PC-3 (cell line): Measurements from ENCODE around the gene NUDT8.

Experiments used
- CTCF ChIP-seq: fragments of 300-600 bp; sonication (generic); conservative IDR thresholded peaks from 2 replicates; pipeline ENCODE4 v1.5.1; 2017; ENCODE audit warnings: antibody characterized with exemption, low read depth, mild to moderate bottlenecking, low read length
- EZH2 ChIP-seq: fragments of 300-600 bp; sonication (generic); IDR thresholded peaks from one replicate; pipeline ENCODE4 v1.6.1; 2017; ENCODE audit warnings: antibody characterized with exemption, mild to moderate bottlenecking, low read length; ENCODE audit not compliant: unreplicated experiment
- EZH2phosphoT487 ChIP-seq: fragments of 300-600 bp; sonication (generic); IDR thresholded peaks from 2 replicates; pipeline ENCODE4 v1.6.1; 2018; ENCODE audit warnings: mild to moderate bottlenecking, antibody characterized with exemption, low read length, borderline replicate concordance

- no peak for TF ChIP-seq CTCF
- no peak for TF ChIP-seq EZH2phosphoT487
- TF ChIP-seq EZH2 = no peak
Observed at GRCh38 chr11:67600324-67601029, 29.3 kb downstream of the NUDT8 start.
